GM19328 (cell line): ENCODE measurements around the gene CBFB.
"Not testable (repeated sequence)": the region's sequence is repeated elsewhere in the genome, so short reads cannot be mapped to it uniquely, and the experiment has no call there.

ENCODE experiments used
- ATAC-seq: cut with Tn5 transposase; IDR thresholded peaks from one replicate; pipeline ENCODE4 v1.9.1; 2021; ENCODE audit warnings: mild to moderate bottlenecking, moderate library complexity; ENCODE audit not compliant: unreplicated experiment

The CBFB gene

GRCh38 chr16:67028696-67029253 is at the start of gene CBFB:
TSS of gene CBFB (plus strand) at chr16:67029149. CDS start at chr16:67029408, 259 bp downstream.
- peak; percentile 78 for ATAC-seq

GRCh38 chr16:66983033-66983432 is 45.9 kb upstream of the CBFB start:
- no peak for ATAC-seq

GRCh38 chr16:66984892-66985311 is 44.0 kb upstream of the CBFB start:
- ATAC-seq = no peak

- ATAC-seq = no peak
Observed at GRCh38 chr16:66986559-66986958, 42.4 kb upstream of the CBFB start.

- no peak for ATAC-seq
Observed at GRCh38 chr16:66988197-66988788, 40.7 kb upstream of the CBFB start, which contains the start of gene CES4A. TSS of gene CES4A (plus strand) at chr16:66988589. CDS start at chr16:66988773, 184 bp downstream.

GRCh38 chr16:66991545-66992077 is 37.3 kb upstream of the CBFB start:
- no peak for ATAC-seq

- ATAC-seq = not testable (repeated sequence)
Observed at GRCh38 chr16:66993558-66993957, 35.4 kb upstream of the CBFB start.

GRCh38 chr16:66996324-66996982 is 32.5 kb upstream of the CBFB start:
- ATAC-seq = no peak

- ATAC-seq = no peak
Observed at GRCh38 chr16:66996983-66997358, 32.0 kb upstream of the CBFB start.

GRCh38 chr16:67000384-67001351 is 28.3 kb upstream of the CBFB start:
- ATAC-seq = no peak

GRCh38 chr16:67001726-67002125 is 27.2 kb upstream of the CBFB start:
- no peak for ATAC-seq

GRCh38 chr16:67006930-67007658 is 21.9 kb upstream of the CBFB start:
- ATAC-seq = no peak

- no peak for ATAC-seq
Observed at GRCh38 chr16:67009158-67009557, 19.8 kb upstream of the CBFB start.

- no peak for ATAC-seq
Observed at GRCh38 chr16:67011274-67011673, 17.7 kb upstream of the CBFB start.

GRCh38 chr16:67013233-67013822 is 15.6 kb upstream of the CBFB start:
- ATAC-seq = no peak

- no peak for ATAC-seq
Observed at GRCh38 chr16:67013823-67014633, 14.9 kb upstream of the CBFB start.

- ATAC-seq = no peak
Observed at GRCh38 chr16:67014634-67015312, 14.2 kb upstream of the CBFB start.

GRCh38 chr16:67015313-67015731 is 13.6 kb upstream of the CBFB start:
- ATAC-seq = no peak
